Measurements from ENCODE around the gene TOMM7. TPM values are rescaled to one million over a fixed set of nuclear protein-coding genes. Genes with fewer than 3 reads are reported as not detected.
A peak's percentile ranks its signal among the peaks of the same experiment; 100 is the strongest.

The TOMM7 gene
- total and polyA plus RNA-seq, 9 of the 15 experiments (the other 6 are each of a cell fraction or from before 2014, with no cell fraction given): 283 to 1,717 (median 638) TPM

DNA sequence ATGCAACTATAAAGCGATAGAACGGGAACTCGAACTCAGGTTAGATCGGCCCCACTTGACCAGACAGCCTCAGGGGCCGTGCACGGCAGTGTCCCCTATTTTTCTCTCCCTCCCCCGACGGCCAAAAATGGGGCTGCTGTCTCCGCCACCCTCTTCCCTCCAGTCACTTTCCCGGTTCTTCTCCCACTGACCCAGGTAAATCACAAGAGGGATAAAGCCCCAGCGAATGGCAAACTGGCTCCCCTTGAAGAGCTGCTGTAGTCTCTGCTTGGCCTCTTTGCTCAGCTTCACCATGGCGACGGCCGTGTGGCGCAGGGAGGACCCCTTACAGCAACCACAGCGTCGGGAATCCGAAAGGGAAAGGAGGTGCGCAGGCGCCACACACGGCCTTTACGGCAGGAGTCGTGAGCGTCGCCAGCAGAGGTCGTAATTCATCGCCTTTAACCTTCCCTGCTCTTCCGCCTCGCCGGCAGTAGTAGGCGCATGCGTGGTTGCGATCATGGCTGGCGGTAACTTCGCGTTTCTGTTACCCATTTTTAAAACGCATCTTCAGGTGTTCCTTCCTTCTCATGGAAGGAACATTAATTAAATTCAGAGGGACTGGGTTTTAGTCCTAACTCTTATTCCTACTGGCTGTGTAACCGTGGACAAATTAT lies at the start of gene TOMM7 (continued):
- TF ChIP-seq WHSC1 (IDR thresholded peaks at IDR 0.05; ENCODE audit: low read length) (no peak), MYNN (IDR thresholded peaks at IDR 0.05) (no peak), MYNN (CRISPR knock-in tag; IDR thresholded peaks at IDR 0.05) (no peak), ZFX (CRISPR knock-in tag; IDR thresholded peaks at IDR 0.05) (peak; percentile 46), RBM39 (optimal IDR thresholded peaks at IDR 0.05; ENCODE audit: low read depth, low read length) (no peak), CHD4 (IDR thresholded peaks at IDR 0.05; ENCODE audit: insufficient read depth, insufficient replicate concordance, low read depth, low read length, poor library complexity, severe bottlenecking) (no peak), RBM17 (IDR thresholded peaks at IDR 0.05; ENCODE audit: borderline replicate concordance, low read depth, low read length) (no peak), REST (IDR thresholded peaks at IDR 0.05; ENCODE audit: borderline replicate concordance) (no peak), REST (CRISPR knock-in tag; IDR thresholded peaks at IDR 0.05; ENCODE audit: low read depth) (no peak), MITF (IDR thresholded peaks at IDR 0.05) (no peak), TBL1XR1 (IDR thresholded peaks at IDR 0.05; ENCODE audit: low read length in 2 of 2) (no peak), EP300 (IDR thresholded peaks at IDR 0.05; ENCODE audit: low read length) (no peak)
- TF ChIP-seq, protein P1, sequence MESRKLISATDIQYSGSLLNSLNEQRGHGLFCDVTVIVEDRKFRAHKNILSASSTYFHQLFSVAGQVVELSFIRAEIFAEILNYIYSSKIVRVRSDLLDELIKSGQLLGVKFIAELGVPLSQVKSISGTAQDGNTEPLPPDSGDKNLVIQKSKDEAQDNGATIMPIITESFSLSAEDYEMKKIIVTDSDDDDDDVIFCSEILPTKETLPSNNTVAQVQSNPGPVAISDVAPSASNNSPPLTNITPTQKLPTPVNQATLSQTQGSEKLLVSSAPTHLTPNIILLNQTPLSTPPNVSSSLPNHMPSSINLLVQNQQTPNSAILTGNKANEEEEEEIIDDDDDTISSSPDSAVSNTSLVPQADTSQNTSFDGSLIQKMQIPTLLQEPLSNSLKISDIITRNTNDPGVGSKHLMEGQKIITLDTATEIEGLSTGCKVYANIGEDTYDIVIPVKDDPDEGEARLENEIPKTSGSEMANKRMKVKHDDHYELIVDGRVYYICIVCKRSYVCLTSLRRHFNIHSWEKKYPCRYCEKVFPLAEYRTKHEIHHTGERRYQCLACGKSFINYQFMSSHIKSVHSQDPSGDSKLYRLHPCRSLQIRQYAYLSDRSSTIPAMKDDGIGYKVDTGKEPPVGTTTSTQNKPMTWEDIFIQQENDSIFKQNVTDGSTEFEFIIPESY (CRISPR knock-in tag; IDR thresholded peaks at IDR 0.05): no peak
- TF ChIP-seq, protein P2, sequence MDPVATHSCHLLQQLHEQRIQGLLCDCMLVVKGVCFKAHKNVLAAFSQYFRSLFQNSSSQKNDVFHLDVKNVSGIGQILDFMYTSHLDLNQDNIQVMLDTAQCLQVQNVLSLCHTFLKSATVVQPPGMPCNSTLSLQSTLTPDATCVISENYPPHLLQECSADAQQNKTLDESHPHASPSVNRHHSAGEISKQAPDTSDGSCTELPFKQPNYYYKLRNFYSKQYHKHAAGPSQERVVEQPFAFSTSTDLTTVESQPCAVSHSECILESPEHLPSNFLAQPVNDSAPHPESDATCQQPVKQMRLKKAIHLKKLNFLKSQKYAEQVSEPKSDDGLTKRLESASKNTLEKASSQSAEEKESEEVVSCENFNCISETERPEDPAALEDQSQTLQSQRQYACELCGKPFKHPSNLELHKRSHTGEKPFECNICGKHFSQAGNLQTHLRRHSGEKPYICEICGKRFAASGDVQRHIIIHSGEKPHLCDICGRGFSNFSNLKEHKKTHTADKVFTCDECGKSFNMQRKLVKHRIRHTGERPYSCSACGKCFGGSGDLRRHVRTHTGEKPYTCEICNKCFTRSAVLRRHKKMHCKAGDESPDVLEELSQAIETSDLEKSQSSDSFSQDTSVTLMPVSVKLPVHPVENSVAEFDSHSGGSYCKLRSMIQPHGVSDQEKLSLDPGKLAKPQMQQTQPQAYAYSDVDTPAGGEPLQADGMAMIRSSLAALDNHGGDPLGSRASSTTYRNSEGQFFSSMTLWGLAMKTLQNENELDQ (CRISPR knock-in tag; IDR thresholded peaks at IDR 0.05; ENCODE audit: borderline replicate concordance): no peak

Measured in K562 (cell line).